K562 (cell line): Measurements from ENCODE around the gene SUDS3. TPM values are rescaled to one million over a fixed set of nuclear protein-coding genes. Genes with fewer than 3 reads are reported as not detected.

Source experiments
- BRF1 ChIP-seq: IDR thresholded peaks from 3 replicates; pipeline ENCODE4 v1.6.1; 2011; ENCODE audit warnings: borderline replicate concordance, mild to moderate bottlenecking; ENCODE audit not compliant: insufficient read length; ENCODE audit errors: extremely low read depth
- FOXA1 ChIP-seq: fragments of 450-650 bp; IDR thresholded peaks from 2 replicates; pipeline ENCODE4 v1.6.1; 2016; ENCODE audit warnings: mild to moderate bottlenecking, borderline replicate concordance
- FOXJ3 ChIP-seq: sonication (generic); formaldehyde crosslinking; IDR thresholded peaks from 2 replicates; pipeline ENCODE4 v1.4.0; 2020; ENCODE audit warnings: mild to moderate bottlenecking, missing genetic modification reagents
- HEY1 ChIP-seq: fragments of 250-450 bp; sonication (Bioruptor Pico); IDR thresholded peaks from 2 replicates; pipeline ENCODE4 v1.5.0; 2020; ENCODE audit warnings: mild to moderate bottlenecking, moderate library complexity, borderline replicate concordance
- HOMEZ ChIP-seq: fragments of 250-450 bp; sonication (Bioruptor Pico); IDR thresholded peaks from 2 replicates; pipeline ENCODE4 v1.4.0; 2020; ENCODE audit warnings: mild to moderate bottlenecking, moderate library complexity
- LCOR ChIP-seq: sonication (generic); formaldehyde crosslinking; IDR thresholded peaks from 2 replicates; pipeline ENCODE4 v1.8.0; 2022; ENCODE audit warnings: mild to moderate bottlenecking, missing genetic modification reagents
- LEF1 ChIP-seq: fragments of 450-650 bp; IDR thresholded peaks from 2 replicates; pipeline ENCODE4 v1.6.1; 2016; ENCODE audit warnings: mild to moderate bottlenecking
- MAX ChIP-seq: sonication (generic); formaldehyde crosslinking; IDR thresholded peaks from 2 replicates; pipeline ENCODE4 v1.9.0; 2022; ENCODE audit warnings: mild to moderate bottlenecking, missing genetic modification reagents
- MBD2 ChIP-seq: sonication (generic); IDR thresholded peaks from 2 replicates; pipeline ENCODE4 v1.6.1; 2016; ENCODE audit warnings: low read depth, borderline replicate concordance
- RB1 ChIP-seq: fragments of 450-650 bp; IDR thresholded peaks from 2 replicates; pipeline ENCODE4 v1.6.1; 2017; ENCODE audit warnings: low read depth, mild to moderate bottlenecking
- RBBP5 ChIP-seq: fragments of 200-600 bp; sonication (generic); IDR thresholded peaks from 2 replicates; pipeline ENCODE4 v1.6.1; 2012; ENCODE audit warnings: borderline replicate concordance, mild to moderate bottlenecking, low read length, control low read depth, inconsistent platforms; ENCODE audit not compliant: insufficient read depth, poor library complexity, severe bottlenecking
- SIRT6 ChIP-seq: IDR thresholded peaks from one replicate; pipeline ENCODE4 v1.6.1; 2012; ENCODE audit warnings: low read depth, mild to moderate bottlenecking, control low read depth, inconsistent platforms, low read length, moderate library complexity
- STAT5A ChIP-seq: IDR thresholded peaks from 2 replicates; pipeline ENCODE4 v1.6.1; 2012; ENCODE audit warnings: low read length, inconsistent platforms, borderline replicate concordance
- ZEB2 ChIP-seq: fragments of 450-650 bp; IDR thresholded peaks from 2 replicates; pipeline ENCODE4 v1.6.1; 2016
- ZNF583 ChIP-seq: fragments of 250-450 bp; sonication (Bioruptor Pico); IDR thresholded peaks from 2 replicates; pipeline ENCODE4 v1.4.0; 2020
- ZNF584 ChIP-seq: fragments of 200-800 bp; sonication (Bioruptor generic); IDR thresholded peaks from 2 replicates; pipeline ENCODE4 v1.6.1; 2016; ENCODE audit warnings: low read depth, mild to moderate bottlenecking, missing genetic modification characterization, missing compliant biosample characterization
- ZNF668 ChIP-seq: fragments of 250-450 bp; sonication (Bioruptor Pico); IDR thresholded peaks from 2 replicates; pipeline ENCODE4 v1.8.0; 2022; ENCODE audit warnings: mild to moderate bottlenecking, inconsistent platforms
- ZNF830 ChIP-seq: fragments of 250-450 bp; sonication (Bioruptor Pico); IDR thresholded peaks from 2 replicates; pipeline ENCODE4 v1.5.0; 2021; ENCODE audit warnings: mild to moderate bottlenecking
- polyA plus RNA-seq, 8 experiments: library from polyadenylated mRNA; depleted of rRNA in 4 of 8; stranded (reverse) in 5 of 8; unstranded in 3 of 8; fragments of >200 nt; fragmentation: Nextera tagmentation in 2 of 8; fragmentation: Illumina TruSeq in 1 of 8; extraction: Ambion mirVana in 2 of 8; extraction: Trizol in 1 of 8; gene quantifications; 2 replicates each; pipeline versions ENCODE4 v1.2.1 to v1.2.3, GENCODE V29; 2011 to 2014; ENCODE audit warnings: inconsistent platforms in 1 of 8, missing spikeins in 1 of 8
- total RNA-seq, 7 experiments: library from RNA; depleted of rRNA in 6 of 7; stranded (reverse); fragments of >200 nt in 6 of 7; fragmentation: Illumina TruSeq in 2 of 7; extraction: Trizol in 2 of 7; gene quantifications; 2 replicates each; pipeline versions ENCODE4 v1.2.1 to v1.2.3, GENCODE V29; 2011 to 2021; ENCODE audit warnings: low replicate concordance in 1 of 7
- TF ChIP-seq, protein P1 (sequence below): fragments of 450-650 bp; conservative IDR thresholded peaks from 2 replicates; pipeline ENCODE4 v1.6.1; 2016; ENCODE audit warnings: missing genetic modification characterization, low read depth, mild to moderate bottlenecking, control low read depth, missing compliant biosample characterization

Gene SUDS3
- total and polyA plus RNA-seq, 9 of the 15 experiments (the other 6 are each of a cell fraction or from before 2014, with no cell fraction given): 6.6 to 30.5 (median 23.3) TPM

- TF ChIP-seq RBBP5 (peak; percentile 99), ZNF830 (CRISPR knock-in tag) (0 out of 2 replicates have a peak, but pooled peaks have one; percentile 7), LEF1 (no peak), MBD2 (0 out of 2 replicates have a peak, but pooled peaks have one; percentile 21), HOMEZ (CRISPR knock-in tag) (no peak), STAT5A (no peak), FOXJ3 (CRISPR knock-in tag) (no peak), RB1 (peak; percentile 97), BRF1 (no peak), ZNF584 (CRISPR knock-in tag) (no peak), FOXA1 (no peak), LCOR (no peak), MAX (CRISPR knock-in tag) (no peak; the same call in 1 of the 2 replicates), ZNF668 (CRISPR knock-in tag) (no peak), SIRT6 (no peak), ZEB2 (no peak), HEY1 (CRISPR knock-in tag) (no peak), ZNF583 (CRISPR knock-in tag) (no peak)
- TF ChIP-seq, protein P1, sequence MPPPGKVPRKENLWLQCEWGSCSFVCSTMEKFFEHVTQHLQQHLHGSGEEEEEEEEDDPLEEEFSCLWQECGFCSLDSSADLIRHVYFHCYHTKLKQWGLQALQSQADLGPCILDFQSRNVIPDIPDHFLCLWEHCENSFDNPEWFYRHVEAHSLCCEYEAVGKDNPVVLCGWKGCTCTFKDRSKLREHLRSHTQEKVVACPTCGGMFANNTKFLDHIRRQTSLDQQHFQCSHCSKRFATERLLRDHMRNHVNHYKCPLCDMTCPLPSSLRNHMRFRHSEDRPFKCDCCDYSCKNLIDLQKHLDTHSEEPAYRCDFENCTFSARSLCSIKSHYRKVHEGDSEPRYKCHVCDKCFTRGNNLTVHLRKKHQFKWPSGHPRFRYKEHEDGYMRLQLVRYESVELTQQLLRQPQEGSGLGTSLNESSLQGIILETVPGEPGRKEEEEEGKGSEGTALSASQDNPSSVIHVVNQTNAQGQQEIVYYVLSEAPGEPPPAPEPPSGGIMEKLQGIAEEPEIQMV (tag): no peak
Measured at GRCh38 chr12:118376089-118377020, at the start of gene SUDS3 (continued).
